GM21723 (cell line): ENCODE results near the gene ELMO2.
"Not testable (repeated sequence)": the region's sequence is repeated elsewhere in the genome, so short reads cannot be mapped to it uniquely, and the experiment has no call there.

ENCODE experiments used
- ATAC-seq: cut with Tn5 transposase; IDR thresholded peaks from one replicate; pipeline ENCODE4 v1.9.1; 2021; ENCODE audit warnings: mild to moderate bottlenecking, moderate library complexity; ENCODE audit not compliant: unreplicated experiment

ELMO2 gene

GRCh38 chr20:46406986-46407670, 713 bp upstream of the ELMO2 start:
- ATAC-seq, result peak; percentile 45

GRCh38 chr20:46402331-46402811, 4.0 kb downstream of the ELMO2 start:
- no peak for ATAC-seq

- no peak for ATAC-seq
These were observed 4.9 kb downstream of the ELMO2 start for GRCh38 chr20:46401478-46401860.

- no peak for ATAC-seq
These were observed 5.5 kb downstream of the ELMO2 start for GRCh38 chr20:46400828-46401477.

- no peak for ATAC-seq
These were observed 6.2 kb downstream of the ELMO2 start for GRCh38 chr20:46400253-46400652.

- no peak for ATAC-seq
These were observed 7.0 kb downstream of the ELMO2 start for GRCh38 chr20:46399401-46399800.

- ATAC-seq, result no peak
These were observed 7.5 kb downstream of the ELMO2 start for GRCh38 chr20:46398963-46399362.

GRCh38 chr20:46396052-46396740, 10.2 kb downstream of the ELMO2 start:
- no peak for ATAC-seq

GRCh38 chr20:46394872-46395760, 11.3 kb downstream of the ELMO2 start:
- no peak for ATAC-seq

GRCh38 chr20:46393967-46394366, 12.4 kb downstream of the ELMO2 start:
- no peak for ATAC-seq

- ATAC-seq, result no peak
These were observed 17.5 kb downstream of the ELMO2 start for GRCh38 chr20:46388937-46389336.

- no peak for ATAC-seq
These were observed 18.1 kb downstream of the ELMO2 start for GRCh38 chr20:46388201-46388836.

- ATAC-seq, result not testable (repeated sequence)
These were observed 19.4 kb downstream of the ELMO2 start for GRCh38 chr20:46387054-46387453.

GRCh38 chr20:46378412-46379009, 27.9 kb downstream of the ELMO2 start:
- no peak for ATAC-seq

GRCh38 chr20:46377518-46377917, 28.9 kb downstream of the ELMO2 start:
- no peak for ATAC-seq

GRCh38 chr20:46376196-46376785, 30.1 kb downstream of the ELMO2 start:
- ATAC-seq, result no peak

GRCh38 chr20:46375771-46376170, 30.6 kb downstream of the ELMO2 start:
- ATAC-seq, result no peak

GRCh38 chr20:46374383-46374782, 32.0 kb downstream of the ELMO2 start:
- no peak for ATAC-seq

- ATAC-seq, result no peak
These were observed 34.8 kb downstream of the ELMO2 start for GRCh38 chr20:46371656-46372055.

GRCh38 chr20:46368902-46369268, 37.5 kb downstream of the ELMO2 start:
- ATAC-seq, result no peak
